Activated T-cell treated with anti-CD3 and anti-CD28 coated beads, Interleukin-2, amount 50 U/mL, for 48 hours (primary cell): Measurements from ENCODE around the gene SMIM35.

Experiments used
- DNase-seq, 2 experiments: peaks; one replicate each; pipeline ENCODE4 v3.0.0-alpha.2; 2020

The SMIM35 gene

DNA sequence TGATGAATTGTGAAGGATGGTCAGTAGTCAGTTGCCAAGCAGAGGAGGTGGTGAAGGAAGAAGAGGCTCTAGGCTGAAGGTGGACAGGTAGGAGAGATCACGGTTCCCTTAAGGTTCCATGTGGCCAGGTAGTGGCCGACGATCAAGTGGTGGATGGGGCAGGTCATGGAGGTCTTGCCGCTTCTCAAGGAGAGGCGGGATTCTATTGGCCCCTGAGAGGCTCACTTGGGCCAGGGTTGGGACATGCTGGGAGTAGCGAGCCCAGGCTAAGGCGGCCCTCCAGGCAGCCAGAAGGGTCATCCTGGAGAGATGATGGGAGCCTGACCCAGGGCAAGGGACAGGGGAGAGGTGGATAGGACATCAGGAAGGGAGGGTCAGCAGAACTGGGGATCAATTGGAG lies 30.8 kb downstream of the SMIM35 start:
- DNase-seq = no peak

- DNase-seq = no peak
Observed at GRCh38 chr11:118054712-118055640, 31.8 kb downstream of the SMIM35 start.

DNA sequence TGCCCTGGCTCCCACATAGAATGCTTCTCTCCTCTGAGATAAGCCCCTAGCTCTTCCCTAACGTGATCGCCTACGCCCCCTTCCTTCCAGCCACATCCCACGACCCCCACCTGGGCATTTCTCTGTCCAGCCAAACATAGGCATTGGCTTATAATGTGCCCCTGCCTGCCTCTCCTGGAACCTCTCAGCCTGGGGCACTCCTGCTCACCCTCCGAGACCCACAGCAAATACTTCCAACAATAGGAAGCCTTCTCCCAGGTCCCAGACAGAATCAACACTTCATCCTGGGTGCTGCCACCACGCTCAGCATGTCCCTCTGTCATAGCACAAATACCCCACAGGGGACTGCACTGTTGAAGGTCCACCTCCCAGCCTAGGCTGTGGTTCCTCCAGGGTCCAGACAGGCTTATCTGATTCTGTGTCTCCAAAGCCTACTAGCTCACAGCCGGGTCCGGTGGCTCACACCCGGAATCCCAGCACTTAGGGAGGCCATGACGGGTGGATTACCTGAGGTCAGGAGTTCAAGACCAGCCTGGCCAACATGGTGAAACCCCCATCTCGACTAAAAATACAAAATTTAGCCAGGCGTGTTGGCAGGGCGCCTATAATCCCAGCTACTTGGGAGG lies 34.1 kb downstream of the SMIM35 start:
- peak in 1 of 2 experiments; percentile 43 for DNase-seq

GRCh38 chr11:118051611-118052461 lies 34.9 kb downstream of the SMIM35 start:
- peak; percentile 64 to 69 for DNase-seq

DNA sequence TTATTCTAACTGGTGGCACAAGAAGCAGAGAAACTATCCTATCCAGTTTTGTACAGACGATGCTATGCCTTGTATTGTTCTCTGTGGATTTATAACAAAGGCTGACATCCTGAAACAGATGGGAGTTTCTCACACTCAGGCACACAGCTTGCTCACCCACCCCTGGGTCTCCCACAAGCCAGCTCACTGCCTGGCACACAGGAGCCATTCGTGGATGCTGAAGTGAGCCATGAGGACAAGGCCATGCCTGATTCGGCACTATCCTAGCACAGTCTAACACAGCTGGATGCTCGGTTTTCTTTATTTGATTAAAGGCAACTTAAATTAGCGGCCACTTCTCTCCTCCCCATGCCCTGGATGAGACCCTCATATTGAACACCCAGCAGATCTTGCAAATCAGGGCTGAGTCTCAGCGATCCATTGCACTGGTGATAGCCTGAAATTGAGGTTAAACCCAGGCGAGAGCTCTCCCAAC lies 35.6 kb downstream of the SMIM35 start:
- no peak for DNase-seq

DNA sequence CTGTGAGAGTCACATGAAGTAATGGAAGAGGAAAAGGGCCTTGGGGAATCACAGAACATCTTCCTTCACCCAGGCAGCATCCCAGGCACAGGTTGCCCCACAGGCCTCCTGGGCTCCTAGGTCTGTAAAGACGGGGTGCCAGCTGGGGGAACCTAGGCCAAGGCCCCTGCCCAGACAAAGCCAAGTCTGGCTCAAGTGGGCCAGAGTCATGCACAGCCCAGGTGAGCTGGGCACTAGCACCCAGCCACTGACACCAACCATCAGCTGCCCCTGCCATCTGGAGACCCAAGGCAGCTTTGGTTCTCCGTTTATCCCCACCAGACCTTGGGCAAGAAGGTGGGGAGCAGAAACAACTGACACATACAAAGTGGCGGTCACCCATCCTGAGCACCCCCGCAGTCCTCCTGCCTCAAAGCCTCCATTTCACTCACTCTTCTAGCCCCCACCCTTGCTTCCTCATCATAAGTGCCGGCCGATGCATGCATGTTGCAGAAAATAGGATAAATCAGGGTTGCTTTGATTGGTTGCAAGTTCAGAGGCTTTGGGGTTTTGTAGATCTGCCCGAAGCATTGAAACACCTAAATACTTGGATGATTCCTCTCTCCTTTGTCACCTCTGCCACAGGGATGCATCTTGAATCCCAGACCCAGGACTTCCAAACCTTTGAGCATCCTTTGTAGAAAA lies 36.4 kb downstream of the SMIM35 start:
- DNase-seq = peak in 1 of 2 experiments; percentile 20

DNA sequence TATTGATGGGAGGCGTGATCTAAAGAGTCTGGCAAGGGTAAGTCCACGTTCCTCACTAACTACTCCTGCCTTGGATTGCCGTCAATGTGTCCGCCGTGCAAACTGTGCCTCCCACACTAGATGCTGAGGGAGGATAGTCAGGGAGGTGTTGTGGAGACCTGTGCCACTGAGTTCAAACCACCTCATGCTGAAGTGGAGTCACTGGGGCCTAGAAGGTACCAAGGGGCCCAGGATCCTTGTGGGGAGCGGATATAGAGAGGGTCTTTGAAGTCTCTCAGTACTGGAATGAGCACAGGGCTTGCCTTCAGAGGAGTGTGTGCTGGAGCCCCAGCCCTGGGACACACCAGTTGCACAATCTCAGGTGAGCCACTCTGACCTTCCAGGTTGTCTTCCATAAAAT lies 37.0 kb downstream of the SMIM35 start:
- DNase-seq = peak in 1 of 2 experiments; percentile 21

GRCh38 chr11:118048472-118049370 lies 38.0 kb downstream of the SMIM35 start:
- DNase-seq = no peak

GRCh38 chr11:118047749-118048148 lies 39.0 kb downstream of the SMIM35 start:
- peak in 1 of 2 experiments; percentile 24 for DNase-seq

- peak; percentile 42 to 47 for DNase-seq
Observed at GRCh38 chr11:118046964-118047700, 39.6 kb downstream of the SMIM35 start.

DNA sequence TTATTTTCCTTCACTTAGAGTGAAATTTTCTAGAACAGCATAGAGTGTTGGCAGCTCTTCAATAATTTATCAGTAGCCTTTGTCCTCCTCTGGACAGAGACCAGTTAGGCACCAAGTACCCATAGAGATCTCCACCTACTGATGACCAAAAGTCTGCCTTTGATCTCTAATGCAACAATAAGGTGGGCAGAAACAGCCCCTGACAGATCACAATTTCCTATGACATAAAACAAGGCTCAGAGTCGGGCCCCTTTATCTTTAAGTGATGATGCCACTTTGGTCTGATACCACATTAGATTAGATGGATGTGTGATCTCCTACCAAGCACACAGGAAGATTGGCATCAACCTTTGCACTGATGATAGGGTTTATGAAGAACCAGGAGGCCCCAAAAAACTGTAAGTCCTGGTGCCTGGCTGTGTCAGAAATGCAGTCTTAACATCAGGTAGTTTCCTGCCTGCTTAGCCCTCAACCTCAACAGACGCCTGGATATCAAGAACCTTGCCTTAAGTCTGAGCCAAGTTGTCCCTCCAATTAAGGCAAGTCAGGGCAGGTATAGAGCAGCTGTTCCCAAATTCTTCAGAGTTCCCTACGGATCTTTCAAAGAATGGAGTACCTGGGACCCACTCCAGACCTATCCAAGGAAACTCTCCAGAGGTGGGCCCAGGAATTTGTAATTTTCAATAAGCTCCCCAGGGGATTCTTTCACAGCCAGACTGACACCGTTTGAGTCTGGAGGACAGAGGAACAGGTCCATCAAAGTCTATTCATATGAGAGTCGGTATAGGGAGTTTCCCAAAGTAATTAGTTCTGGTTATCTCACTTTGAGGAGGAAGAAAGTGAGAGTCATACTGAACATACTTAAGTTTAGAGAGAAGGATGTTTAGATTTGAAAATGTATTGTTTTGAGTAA lies 40.5 kb downstream of the SMIM35 start:
- peak; percentile 51 to 52 for DNase-seq

DNA sequence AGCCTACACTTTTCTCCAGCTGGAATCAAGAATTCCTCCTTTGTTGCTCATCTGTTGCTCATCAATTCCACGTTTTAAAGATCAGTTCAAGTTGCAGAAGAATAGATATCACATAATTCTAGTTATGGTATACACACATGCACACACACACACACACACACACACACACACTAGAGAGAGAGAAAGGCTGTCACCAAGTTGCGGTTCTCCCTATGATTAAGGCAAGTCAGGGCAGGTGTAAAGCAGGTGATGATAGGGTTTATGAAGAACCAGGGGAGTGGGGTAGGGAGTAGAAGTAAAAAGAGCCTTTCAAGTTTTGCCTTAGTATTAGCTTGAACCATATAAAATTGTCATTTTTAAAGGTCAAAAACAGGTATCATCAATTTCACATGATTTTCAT lies 41.6 kb downstream of the SMIM35 start:
- peak in 1 of 2 experiments; percentile 31 for DNase-seq

DNA sequence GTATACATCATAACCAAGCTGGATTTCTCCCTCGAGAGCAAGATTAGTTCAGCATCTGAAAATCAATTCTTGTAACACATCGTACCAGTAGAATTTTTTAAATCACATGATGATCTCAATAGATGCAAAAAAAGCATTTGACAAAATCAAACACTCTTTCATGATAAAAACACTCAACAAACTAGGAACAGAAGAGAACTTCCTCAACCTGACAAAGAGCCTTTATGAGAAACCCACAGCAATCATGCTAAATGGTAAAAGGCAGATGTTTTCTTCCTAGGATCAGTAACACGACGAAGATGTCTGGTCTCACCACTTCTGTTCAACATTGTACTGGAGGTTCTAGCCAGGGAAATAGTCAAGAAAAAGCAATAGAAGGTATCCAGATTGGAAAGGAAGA lies 44.0 kb downstream of the SMIM35 start:
- DNase-seq = no peak

- no peak for DNase-seq
Observed at GRCh38 chr11:118042141-118042540, 44.6 kb downstream of the SMIM35 start.

GRCh38 chr11:118033443-118033842 lies 53.3 kb downstream of the SMIM35 start:
- no peak for DNase-seq

DNA sequence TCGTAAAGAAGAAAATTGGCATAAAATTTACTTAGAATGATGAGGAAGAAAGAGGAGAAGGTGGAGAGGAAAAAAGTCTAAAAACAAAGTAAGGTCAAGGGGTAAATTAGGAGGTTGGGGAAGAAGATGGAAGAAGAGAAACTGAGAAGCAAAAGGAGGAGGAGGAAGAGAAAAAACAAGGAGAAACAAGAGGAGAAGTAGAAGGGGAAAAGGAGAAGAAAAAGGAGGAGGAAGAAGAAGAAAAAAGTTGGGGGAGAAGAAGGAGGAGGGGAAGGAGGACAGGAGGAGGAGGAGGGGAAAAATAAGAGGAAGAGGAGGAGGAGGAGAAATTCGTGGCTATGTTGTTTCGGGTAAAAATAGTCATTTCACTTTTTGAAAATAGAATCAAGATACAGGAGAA lies 58.1 kb downstream of the SMIM35 start:
- DNase-seq = no peak

GRCh38 chr11:118027694-118028093 lies 59.1 kb downstream of the SMIM35 start:
- DNase-seq = no peak

DNA sequence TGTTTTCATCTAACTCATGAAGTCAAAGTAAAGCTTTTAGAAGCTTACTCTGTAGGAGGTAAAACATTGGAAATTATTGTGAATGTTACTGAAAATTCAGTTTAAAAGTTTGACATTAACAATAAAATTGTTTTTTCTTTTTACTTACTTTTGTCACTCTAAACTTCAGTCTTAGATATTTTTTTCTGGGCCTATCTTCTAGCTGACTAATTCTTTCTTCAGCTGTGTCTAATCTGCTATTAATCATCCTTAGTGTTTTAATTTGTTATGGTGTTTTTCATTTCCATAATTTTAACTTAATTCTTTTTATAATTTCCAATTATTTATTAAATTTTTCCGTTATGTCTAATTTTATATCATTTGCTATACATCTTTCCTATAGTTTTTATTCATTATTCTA lies 65.6 kb downstream of the SMIM35 start:
- no peak for DNase-seq

DNA sequence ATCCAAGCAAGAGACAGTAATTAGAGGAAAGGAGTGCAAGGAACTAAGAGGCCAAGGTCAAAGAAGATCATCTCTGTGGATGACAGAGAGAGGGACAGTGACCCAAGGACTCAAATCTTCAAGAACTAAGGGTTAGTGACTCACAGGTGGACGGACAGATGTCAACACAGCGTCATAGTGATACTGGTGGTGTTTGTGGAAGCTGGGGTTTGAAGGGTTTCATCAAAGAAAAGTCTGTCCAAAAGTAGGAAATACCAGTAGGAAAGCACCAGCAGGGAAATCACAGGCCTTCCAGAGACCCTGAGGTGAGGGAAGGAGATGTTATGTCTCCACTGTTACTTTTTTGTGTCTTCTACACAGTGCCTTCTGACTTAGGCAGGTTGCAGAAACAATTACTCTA lies 68.4 kb downstream of the SMIM35 start:
- no peak for DNase-seq
